GM23338 (cell line): ENCODE measurements around the gene SLC35A4. TPM values are rescaled to one million over a fixed set of nuclear protein-coding genes. Genes with fewer than 3 reads are reported as not detected.

Experiments
- ATAC-seq: fragments of 200-7000 bp; cut with Tn5 transposase; 3 replicates; pipeline ENCODE4 v1.9.1; 2020
- DNase-seq: peaks from one replicate; pipeline ENCODE4 v3.0.0-alpha.2; 2015; ENCODE audit warnings: low spot score
- H2AFZ ChIP-seq: fragments of 200-600 bp; sonication (generic); 2 replicates; pipeline ENCODE4 v1.8.0; 2016; ENCODE audit warnings: antibody characterized with exemption, mild to moderate bottlenecking, moderate library complexity
- H3F3A ChIP-seq: fragments of 200-600 bp; sonication (generic); replicated peaks from 2 replicates; pipeline ENCODE4 v1.8.0; 2017; ENCODE audit warnings: antibody characterized with exemption, mixed run types, low read depth
- H3K27ac ChIP-seq: fragments of 200-600 bp; sonication (generic); 2 replicates; pipeline ENCODE4 v1.6.1; 2016; ENCODE audit warnings: low read depth
- H3K27me3 ChIP-seq: fragments of 200-600 bp; sonication (generic); 2 replicates; pipeline ENCODE4 v1.8.0; 2016; ENCODE audit warnings: mild to moderate bottlenecking, mixed run types, moderate library complexity; ENCODE audit not compliant: insufficient read depth
- H3K36me3 ChIP-seq: fragments of 200-600 bp; sonication (generic); 2 replicates; pipeline ENCODE4 v1.8.0; 2016; ENCODE audit warnings: mild to moderate bottlenecking; ENCODE audit not compliant: insufficient read depth
- H3K4me1 ChIP-seq: fragments of 200-600 bp; sonication (generic); 2 replicates; pipeline ENCODE4 v1.8.0; 2016; ENCODE audit warnings: mild to moderate bottlenecking, moderate library complexity; ENCODE audit not compliant: insufficient read depth
- H3K4me2 ChIP-seq: fragments of 200-600 bp; sonication (generic); 2 replicates; pipeline ENCODE4 v1.7.1; 2017; ENCODE audit warnings: mixed run types
- H3K4me3 ChIP-seq: fragments of 200-600 bp; sonication (generic); 2 replicates; pipeline ENCODE4 v1.6.1; 2016; ENCODE audit warnings: mixed run types
- H3K79me2 ChIP-seq: fragments of 200-600 bp; sonication (generic); replicated peaks from 2 replicates; pipeline ENCODE4 v1.8.0; 2017; ENCODE audit warnings: mild to moderate bottlenecking; ENCODE audit not compliant: insufficient read depth
- H3K9me2 ChIP-seq: fragments of 200-600 bp; sonication (generic); 2 replicates; pipeline ENCODE4 v1.8.0; 2017; ENCODE audit not compliant: insufficient read depth
- H4K20me1 ChIP-seq: fragments of 200-600 bp; sonication (generic); replicated peaks from 2 replicates; pipeline ENCODE4 v1.8.0; 2017; ENCODE audit warnings: mild to moderate bottlenecking; ENCODE audit not compliant: insufficient read depth
- H3K27ac Mint-ChIP-seq: 2 replicates; pipeline ENCODE4 v1.8.0; 2020; ENCODE audit warnings: inconsistent platforms, mild to moderate bottlenecking, moderate library complexity, mixed read lengths
- H3K27me3 Mint-ChIP-seq: 3 replicates; pipeline ENCODE4 v1.8.0; 2022; ENCODE audit warnings: low read depth, mild to moderate bottlenecking, moderate library complexity, mixed read lengths, inconsistent platforms; ENCODE audit not compliant: insufficient read depth, poor library complexity
- H3K36me3 Mint-ChIP-seq: 3 replicates; pipeline ENCODE4 v1.8.0; 2021; ENCODE audit warnings: low read depth, mild to moderate bottlenecking, inconsistent platforms, moderate library complexity, mixed read lengths
- H3K4me1 Mint-ChIP-seq: 3 replicates; pipeline ENCODE4 v1.8.0; 2020; ENCODE audit warnings: mild to moderate bottlenecking, inconsistent platforms, mixed read lengths
- H3K4me3 Mint-ChIP-seq: 3 replicates; pipeline ENCODE4 v1.8.0; 2021; ENCODE audit warnings: moderate library complexity, mild to moderate bottlenecking, inconsistent platforms, mixed read lengths
- H3K9me3 Mint-ChIP-seq: 3 replicates; pipeline ENCODE4 v1.8.0; 2020; ENCODE audit warnings: moderate library complexity, mild to moderate bottlenecking, inconsistent platforms, mixed read lengths
- CTCF ChIP-seq, 2 experiments: fragments of 200-600 bp in 1 of 2; sonication (generic) in 1 of 2; conservative IDR thresholded peaks; 2 replicates each; pipeline versions ENCODE4 v1.5.1 to v1.6.1; 2016 to 2017; ENCODE audit warnings: antibody characterized with exemption in 2 of 2, low read depth in 2 of 2, mild to moderate bottlenecking in 2 of 2, moderate library complexity in 1 of 2
- ETS1 ChIP-seq: IDR thresholded peaks from 2 replicates; pipeline ENCODE4 v1.6.1; 2016; ENCODE audit warnings: antibody characterized with exemption
- EZH2 ChIP-seq: fragments of 200-600 bp; sonication (generic); IDR thresholded peaks from one replicate; pipeline ENCODE4 v1.8.0; 2017; ENCODE audit warnings: antibody characterized with exemption, mild to moderate bottlenecking, low read depth; ENCODE audit not compliant: unreplicated experiment
- JUNB ChIP-seq: IDR thresholded peaks from one replicate; pipeline ENCODE4 v1.6.1; 2016; ENCODE audit warnings: antibody characterized with exemption; ENCODE audit not compliant: unreplicated experiment
- NANOG ChIP-seq: IDR thresholded peaks from 2 replicates; pipeline ENCODE4 v1.6.1; 2016; ENCODE audit warnings: antibody characterized with exemption, borderline replicate concordance
- POLR2AphosphoS5 ChIP-seq: IDR thresholded peaks from 2 replicates; pipeline ENCODE4 v1.6.1; 2016; ENCODE audit warnings: antibody characterized with exemption, low read depth
- STAT1 ChIP-seq: IDR thresholded peaks from one replicate; pipeline ENCODE4 v1.6.1; 2016; ENCODE audit warnings: antibody characterized with exemption; ENCODE audit not compliant: unreplicated experiment
- ZNF331 ChIP-seq: fragments of 250-450 bp; sonication (Bioruptor Pico); IDR thresholded peaks from 2 replicates; pipeline ENCODE4 v1.5.0; 2020; ENCODE audit warnings: low read depth, mild to moderate bottlenecking, moderate library complexity
- ZNF462 ChIP-seq: fragments of 250-450 bp; sonication (Bioruptor Pico); IDR thresholded peaks from 2 replicates; pipeline ENCODE4 v1.5.0; 2020; ENCODE audit warnings: mild to moderate bottlenecking, moderate library complexity
- polyA plus RNA-seq: library from polyadenylated mRNA; unstranded; fragments of >200 nt; fragmentation: Nextera tagmentation; extraction: Ambion mirVana; gene quantifications from 2 replicates; pipeline ENCODE4 v1.2.1, GENCODE V29; 2016
- total RNA-seq: library from RNA; depleted of rRNA; stranded (reverse); fragments of >200 nt; shearing (Covaris generic); gene quantifications from 2 replicates; pipeline ENCODE4 v1.2.3, GENCODE V29; 2014

SLC35A4 gene
- total and polyA plus RNA-seq, 2 experiments from 2014 or later: 17.7 to 39.1 TPM

- no peaks in the 10 kb centered on the region for H3K36me3 Mint-ChIP-seq
- H3K36me3 ChIP-seq: no peaks in the 10 kb centered on the region
- no peak overlapping the region for H2AFZ ChIP-seq
- H3K4me3 ChIP-seq: no peak overlapping the region
- no peak overlapping the region for H3K4me2 ChIP-seq
- no peaks in the 10 kb centered on the region for H3K4me1 ChIP-seq
- H3K27ac Mint-ChIP-seq: no peak overlapping the region
- no peaks in the 10 kb centered on the region for H3K79me2 ChIP-seq
- TF ChIP-seq NANOG (no peak), ETS1 (no peak), ZNF331 (CRISPR knock-in tag) (no peak), CTCF (conservative IDR thresholded peaks at IDR 0.05; ENCODE audit: low read depth in 2 of 2) (no peak)
- no peaks in the 10 kb centered on the region for H3F3A ChIP-seq
- H3K4me3 Mint-ChIP-seq: no peak overlapping the region
- no peak overlapping the region for H3K27ac ChIP-seq
- no peaks in the 10 kb centered on the region for H3K27me3 Mint-ChIP-seq
- peaks cover 5% of the 10 kb centered on the region; the same call in 1 of the 3 replicates for H3K9me3 Mint-ChIP-seq
- no peaks in the 10 kb centered on the region for H3K4me1 Mint-ChIP-seq
- ATAC-seq (no peak), DNase-seq (no peak)
- no peaks in the 10 kb centered on the region for H3K27me3 ChIP-seq
- H3K9me2 ChIP-seq: no peaks in the 10 kb centered on the region
- H4K20me1 ChIP-seq: no peaks in the 10 kb centered on the region
These were observed 22.9 kb downstream of the SLC35A4 start for GRCh38 chr5:140587495-140587894.

GRCh38 chr5:140588311-140589070 is 23.9 kb downstream of the SLC35A4 start:
- Mint-ChIP-seq H3K9me3 (peaks cover 5% of the 10 kb centered on the region; the same call in 1 of the 3 replicates), H3K4me1 (no peaks in the 10 kb centered on the region), H3K4me3 (no peak overlapping the region), H3K27ac (no peak overlapping the region), H3K27me3 (no peaks in the 10 kb centered on the region), H3K36me3 (no peaks in the 10 kb centered on the region)
- H3K4me2 ChIP-seq: no peak overlapping the region
- no peaks in the 10 kb centered on the region for H4K20me1 ChIP-seq
- H3K27me3 ChIP-seq: no peaks in the 10 kb centered on the region
- DNase-seq: no peak
- ATAC-seq: no peak
- no peaks in the 10 kb centered on the region for H3K9me2 ChIP-seq
- H3K27ac ChIP-seq: no peak overlapping the region
- H2AFZ ChIP-seq: no peak overlapping the region
- no peaks in the 10 kb centered on the region for H3K79me2 ChIP-seq
- H3K36me3 ChIP-seq: no peaks in the 10 kb centered on the region
- no peak overlapping the region for H3K4me3 ChIP-seq
- H3K4me1 ChIP-seq: no peaks in the 10 kb centered on the region
- H3F3A ChIP-seq: no peaks in the 10 kb centered on the region
- TF ChIP-seq EZH2: no peak
- no peak for TF ChIP-seq ETS1
- no peak for TF ChIP-seq STAT1
- no peak for TF ChIP-seq POLR2AphosphoS5
- no peak for TF ChIP-seq ZNF462 (CRISPR knock-in tag)
- TF ChIP-seq ZNF331 (CRISPR knock-in tag): no peak
- TF ChIP-seq JUNB: no peak
